Measurements from ENCODE around the gene CHST12.

DNA sequence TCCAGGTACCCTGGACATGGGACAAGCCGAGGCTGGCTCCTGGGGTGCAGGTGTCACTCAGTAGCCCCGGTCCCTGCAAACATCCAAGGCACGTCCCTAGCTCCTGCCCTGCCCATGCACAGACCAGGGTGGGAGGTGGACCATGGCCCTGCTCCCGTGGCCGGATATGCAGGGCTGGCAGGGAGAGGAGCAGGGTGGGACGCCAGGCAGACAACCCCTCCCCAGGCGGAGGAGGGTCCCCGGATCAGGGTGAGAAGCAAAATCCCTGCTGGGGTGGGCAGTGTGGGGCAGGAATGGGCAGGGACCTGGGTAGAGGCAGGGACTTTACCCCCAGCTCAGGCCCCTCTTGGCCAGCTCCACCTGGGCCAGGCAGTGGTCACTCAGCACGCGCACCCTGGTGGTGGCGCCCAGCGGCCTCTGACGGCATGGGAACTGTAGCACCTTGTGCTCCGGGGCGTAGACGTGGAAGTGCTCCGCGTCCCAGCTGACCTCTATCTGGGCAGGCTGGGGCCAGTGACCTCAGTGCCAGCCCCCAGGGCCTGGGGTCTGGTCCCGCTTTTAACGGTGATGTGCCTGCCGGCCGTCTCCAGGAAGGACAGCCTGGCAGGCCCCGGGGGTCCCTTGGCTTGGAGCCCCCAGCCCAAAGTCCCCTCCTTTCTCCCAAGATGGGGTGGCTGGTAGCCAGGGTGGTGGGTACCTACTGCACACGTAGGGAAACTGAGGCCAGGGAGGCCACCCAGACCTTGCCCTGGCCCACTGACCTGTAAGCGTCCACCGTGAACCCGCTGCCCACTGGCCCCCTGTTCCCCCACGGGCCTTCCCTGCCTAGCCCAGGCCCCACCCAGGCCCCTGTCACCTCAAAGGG, 71.6 kb downstream of the CHST12 start:
- TF ChIP-seq CTCF (IDR thresholded peaks at IDR 0.05) (no peak), POLR2A (IDR thresholded peaks at IDR 0.05) (no peak)
